Nephron progenitor cell (in vitro differentiated cells): ENCODE measurements around the gene DLGAP3.

Experiments used
- DNase-seq: peaks from one replicate; pipeline ENCODE4 v3.0.0; 2021
- H3K27ac Mint-ChIP-seq: 2 replicates; pipeline ENCODE4 v1.8.0; 2021; ENCODE audit warnings: mild to moderate bottlenecking, moderate library complexity, mixed read lengths
- H3K27me3 Mint-ChIP-seq: 2 replicates; pipeline ENCODE4 v1.8.0; 2021; ENCODE audit warnings: mild to moderate bottlenecking, low read depth, mixed read lengths; ENCODE audit not compliant: poor library complexity
- H3K36me3 Mint-ChIP-seq: 2 replicates; pipeline ENCODE4 v1.8.0; 2021; ENCODE audit warnings: low read depth, mixed read lengths
- H3K4me1 Mint-ChIP-seq: 2 replicates; pipeline ENCODE4 v1.8.0; 2021; ENCODE audit warnings: mixed read lengths
- H3K4me3 Mint-ChIP-seq: 2 replicates; pipeline ENCODE4 v1.8.0; 2021; ENCODE audit warnings: mild to moderate bottlenecking, moderate library complexity, mixed read lengths
- H3K9me3 Mint-ChIP-seq: 2 replicates; pipeline ENCODE4 v1.8.0; 2021; ENCODE audit warnings: mild to moderate bottlenecking, moderate library complexity, mixed read lengths
- CTCF ChIP-seq: fragments of 200-600 bp; sonication (generic); IDR thresholded peaks from 2 replicates; pipeline ENCODE4 v1.5.0; 2021; ENCODE audit warnings: antibody characterized with exemption

Gene DLGAP3

DNA sequence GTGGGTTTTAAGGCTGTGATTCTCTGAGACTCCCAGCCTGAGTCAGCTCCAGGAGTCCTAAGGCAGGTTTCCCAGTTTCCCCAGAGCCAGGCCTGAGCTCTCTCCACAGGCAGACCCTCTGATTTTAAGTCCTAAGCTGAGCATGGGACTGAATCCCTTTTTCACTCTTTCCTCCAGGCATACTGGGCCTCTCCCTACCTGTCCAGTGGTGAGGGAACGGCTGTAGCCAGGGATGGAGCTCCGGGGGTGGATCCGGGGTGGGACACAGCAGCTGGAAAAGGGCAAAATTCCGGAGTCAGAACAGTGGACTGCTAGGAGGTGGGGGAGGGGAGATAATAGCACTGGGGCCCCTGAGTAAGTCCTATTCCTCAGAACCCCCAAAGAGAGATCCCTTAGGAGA lies 30.0 kb downstream of the DLGAP3 start:
- Mint-ChIP-seq H3K27me3 (peaks cover 34% of the 10 kb centered on the region), H3K27ac (no peak overlapping the region), H3K9me3 (peaks cover under 1% of the 10 kb centered on the region), H3K4me1 (peaks cover 11% of the 10 kb centered on the region), H3K4me3 (no peak overlapping the region), H3K36me3 (no peaks in the 10 kb centered on the region)
- TF ChIP-seq CTCF, result no peak
- no peak for DNase-seq

GRCh38 chr1:34898330-34898761 lies 31.1 kb downstream of the DLGAP3 start:
- peaks cover 11% of the 10 kb centered on the region for H3K4me1 Mint-ChIP-seq
- H3K27ac Mint-ChIP-seq, result no peak overlapping the region
- H3K27me3 Mint-ChIP-seq, result peaks cover 37% of the 10 kb centered on the region
- H3K9me3 Mint-ChIP-seq, result peaks cover 10% of the 10 kb centered on the region
- TF ChIP-seq CTCF, result no peak
- no peak overlapping the region for H3K4me3 Mint-ChIP-seq
- DNase-seq, result no peak
- no peaks in the 10 kb centered on the region for H3K36me3 Mint-ChIP-seq

DNA sequence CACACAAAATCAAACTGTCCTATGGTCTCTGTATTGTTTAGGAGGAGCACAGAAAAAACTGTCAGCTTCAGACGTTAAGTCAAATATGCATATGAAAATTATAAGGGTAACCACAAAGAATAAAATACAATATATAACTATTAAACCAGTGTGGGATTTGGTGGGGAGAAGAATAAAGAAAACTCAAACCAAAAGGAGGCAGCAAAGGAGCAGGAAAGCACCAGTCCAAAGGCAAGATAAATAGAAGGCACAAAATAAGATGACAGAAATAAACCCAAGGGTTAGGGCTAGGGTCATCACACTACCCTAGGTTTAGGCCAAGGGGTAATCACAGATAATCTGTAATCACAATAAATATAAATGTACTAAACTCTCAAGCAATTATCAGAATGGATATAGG lies 32.8 kb downstream of the DLGAP3 start:
- Mint-ChIP-seq H3K4me3 (no peak overlapping the region), H3K9me3 (peaks cover 25% of the 10 kb centered on the region), H3K27ac (no peak overlapping the region), H3K4me1 (peaks cover 11% of the 10 kb centered on the region), H3K36me3 (no peaks in the 10 kb centered on the region), H3K27me3 (peaks cover 25% of the 10 kb centered on the region)
- DNase-seq, result no peak
- TF ChIP-seq CTCF, result no peak

DNA sequence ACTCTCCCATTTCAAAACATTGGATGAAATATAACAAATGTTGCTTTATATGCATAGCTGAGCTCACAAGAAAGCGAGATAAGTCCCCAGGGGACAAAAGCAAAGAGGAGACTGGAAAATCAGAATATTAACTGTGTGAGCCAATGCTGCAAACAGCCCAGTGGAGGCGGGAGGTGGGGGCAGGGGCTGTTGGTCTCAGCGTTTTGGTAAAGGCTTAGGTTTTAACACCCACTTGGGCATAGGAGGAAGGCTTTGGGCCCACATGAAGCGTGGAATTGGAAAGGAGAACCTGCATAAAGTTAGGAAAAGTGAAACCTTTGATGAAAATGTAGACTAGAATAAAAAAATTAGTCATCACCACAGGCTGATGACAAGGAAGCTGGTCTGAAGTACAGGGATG lies 39.7 kb downstream of the DLGAP3 start:
- no peak for DNase-seq
- Mint-ChIP-seq H3K27me3 (peaks cover 59% of the 10 kb centered on the region), H3K36me3 (no peaks in the 10 kb centered on the region), H3K27ac (no peak overlapping the region), H3K9me3 (peaks cover 32% of the 10 kb centered on the region), H3K4me3 (no peak overlapping the region), H3K4me1 (no peaks in the 10 kb centered on the region)
- TF ChIP-seq CTCF, result no peak

DNA sequence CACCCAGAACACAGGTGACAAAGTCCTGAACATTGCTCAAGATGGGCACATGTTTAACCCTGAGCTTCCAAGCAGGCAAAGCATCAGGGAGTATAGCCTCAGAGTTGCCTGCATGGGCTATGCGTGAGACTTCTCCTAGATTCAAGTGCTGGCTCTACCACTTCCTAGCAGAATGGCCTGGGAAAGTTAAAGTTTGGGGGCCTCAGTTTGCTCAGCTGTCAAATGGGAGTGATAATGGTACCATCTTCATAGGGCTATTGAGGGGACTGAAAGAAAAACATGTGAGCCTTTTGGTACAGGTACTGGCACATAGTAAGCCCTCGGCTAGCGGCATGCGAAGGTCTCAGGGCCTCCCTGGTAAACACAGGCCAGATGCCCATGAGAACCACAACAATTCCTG lies 41.9 kb downstream of the DLGAP3 start:
- peaks cover 76% of the 10 kb centered on the region for H3K27me3 Mint-ChIP-seq
- H3K4me1 Mint-ChIP-seq, result no peaks in the 10 kb centered on the region
- H3K9me3 Mint-ChIP-seq, result peaks cover 21% of the 10 kb centered on the region
- TF ChIP-seq CTCF, result no peak
- H3K27ac Mint-ChIP-seq, result no peak overlapping the region
- DNase-seq, result no peak
- H3K4me3 Mint-ChIP-seq, result no peak overlapping the region
- no peaks in the 10 kb centered on the region for H3K36me3 Mint-ChIP-seq

- DNase-seq, result peak; percentile 91
- no peak for TF ChIP-seq CTCF
- no peaks in the 10 kb centered on the region for H3K36me3 Mint-ChIP-seq
- no peaks in the 10 kb centered on the region for H3K4me1 Mint-ChIP-seq
- peak overlapping the region; percentile 66 for H3K4me3 Mint-ChIP-seq
- no peak overlapping the region for H3K27ac Mint-ChIP-seq
- H3K27me3 Mint-ChIP-seq, result peaks cover 89% of the 10 kb centered on the region
- H3K9me3 Mint-ChIP-seq, result peaks cover 6% of the 10 kb centered on the region
These were observed 43.8 kb downstream of the DLGAP3 start for GRCh38 chr1:34885405-34886247.
